Esophagus squamous epithelium (tissue), 5 donors: ENCODE measurements around the gene PEAR1. TPM values are rescaled to one million over a fixed set of nuclear protein-coding genes. Genes with fewer than 3 reads are reported as not detected.

Source experiments
- DNase-seq: peaks from one replicate; lab custom pipeline; 2025; lab: John Stamatoyannopoulos, UW
- H3K27ac ChIP-seq, 4 donors: fragments of 200-600 bp; sonication (generic); one replicate each; pipeline ENCODE4 v1.5.1; 2016 to 2019; ENCODE audit warnings: mild to moderate bottlenecking in 1 of 4
- H3K27me3 ChIP-seq, 4 donors: fragments of 200-600 bp; sonication (generic); 1 replicate in 3 of 4; 2 replicates in 1 of 4; pipeline versions ENCODE4 v1.5.1 to v1.6.0; 2017 to 2021; ENCODE audit warnings: antibody characterized with exemption in 1 of 4
- H3K36me3 ChIP-seq, 3 donors: fragments of 200-600 bp; sonication (generic); one replicate each; pipeline ENCODE4 v1.5.1; 2016 to 2019
- H3K4me1 ChIP-seq, 3 donors: fragments of 200-600 bp; sonication (generic); one replicate each; pipeline ENCODE4 v1.5.1; 2017 to 2019
- H3K4me3 ChIP-seq, 4 donors: fragments of 200-600 bp; sonication (generic); 1 replicate in 3 of 4; 2 replicates in 1 of 4; pipeline ENCODE4 v1.5.1; 2016 to 2019; ENCODE audit warnings: mild to moderate bottlenecking in 2 of 4, moderate library complexity in 1 of 4
- H3K9me3 ChIP-seq, 3 donors: fragments of 200-600 bp; sonication (generic); one replicate each; pipeline ENCODE4 v1.5.1; 2016 to 2019
- POLR2A ChIP-seq, 4 donors: fragments of 450-650 bp; IDR thresholded peaks; one replicate each; pipeline ENCODE4 v1.6.1; 2017; ENCODE audit warnings: antibody characterized with exemption in 4 of 4, mild to moderate bottlenecking in 4 of 4, moderate library complexity in 3 of 4
- WGBS, 2 donors: methylation state at CpG; one replicate each; pipeline ENCODE4 v1.1.5; 2018; 5-methylcytosine and 5-hydroxymethylcytosine counted together
- intact Hi-C: fragments of 100-400 bp; cut with DNase I; formaldehyde crosslinking; loops from one replicate; pipeline ENCODE4 v1.15.0; 2022
- total RNA-seq, 4 donors: library from RNA; depleted of rRNA; stranded (reverse); fragments of >200 nt; gene quantifications; one replicate each; pipeline ENCODE4 v1.1.0, GENCODE V29; 2016
- TF ChIP-seq, protein P1 (sequence below), 6 experiments: fragments of 450-650 bp in 4 of 6; fragments of 200-600 bp in 2 of 6; sonication (generic) in 2 of 6; IDR thresholded peaks; one replicate each; pipeline ENCODE4 v1.5.1; 2016 to 2019; ENCODE audit warnings: antibody characterized with exemption in 6 of 6, mild to moderate bottlenecking in 4 of 6, moderate library complexity in 4 of 6
- donor health status: DM: yes; HTN: yes; CAD: no.

Gene PEAR1
- total RNA-seq, 4 donors from 2014 or later, result 1.1 to 4.6 (median 2.7) TPM

GRCh38 chr1:156863631-156864030 is 29.9 kb upstream of the PEAR1 start:
- no peak for DNase-seq
- WGBS, 2 donors, result 71 to 76% methylated on average over 4 to 6 of the region's 7 CpGs
- H3K4me3 ChIP-seq, result no peak overlapping the region
- H3K9me3 ChIP-seq, result no peaks in the 10 kb centered on the region
- no peak for TF ChIP-seq POLR2A (IDR thresholded peaks at IDR 0.05)
- TF ChIP-seq, protein P1, sequence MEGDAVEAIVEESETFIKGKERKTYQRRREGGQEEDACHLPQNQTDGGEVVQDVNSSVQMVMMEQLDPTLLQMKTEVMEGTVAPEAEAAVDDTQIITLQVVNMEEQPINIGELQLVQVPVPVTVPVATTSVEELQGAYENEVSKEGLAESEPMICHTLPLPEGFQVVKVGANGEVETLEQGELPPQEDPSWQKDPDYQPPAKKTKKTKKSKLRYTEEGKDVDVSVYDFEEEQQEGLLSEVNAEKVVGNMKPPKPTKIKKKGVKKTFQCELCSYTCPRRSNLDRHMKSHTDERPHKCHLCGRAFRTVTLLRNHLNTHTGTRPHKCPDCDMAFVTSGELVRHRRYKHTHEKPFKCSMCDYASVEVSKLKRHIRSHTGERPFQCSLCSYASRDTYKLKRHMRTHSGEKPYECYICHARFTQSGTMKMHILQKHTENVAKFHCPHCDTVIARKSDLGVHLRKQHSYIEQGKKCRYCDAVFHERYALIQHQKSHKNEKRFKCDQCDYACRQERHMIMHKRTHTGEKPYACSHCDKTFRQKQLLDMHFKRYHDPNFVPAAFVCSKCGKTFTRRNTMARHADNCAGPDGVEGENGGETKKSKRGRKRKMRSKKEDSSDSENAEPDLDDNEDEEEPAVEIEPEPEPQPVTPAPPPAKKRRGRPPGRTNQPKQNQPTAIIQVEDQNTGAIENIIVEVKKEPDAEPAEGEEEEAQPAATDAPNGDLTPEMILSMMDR (IDR thresholded peaks at IDR 0.05), result no peak
- intact Hi-C loops, result no loop called here
- peaks cover 24 to 28% (median 26%) of the 10 kb centered on the region in 3 donors for H3K4me1 ChIP-seq
- H3K27me3 ChIP-seq, result peaks cover 8 to 92% (median 21%) of the 10 kb centered on the region in 4 donors
- H3K27ac ChIP-seq, result no peak overlapping the region
- H3K36me3 ChIP-seq, result no peaks in the 10 kb centered on the region

- intact Hi-C loops, result no loop called here
- H3K4me1 ChIP-seq, result peaks cover 13 to 17% (median 14%) of the 10 kb centered on the region in 3 donors
- no peaks in the 10 kb centered on the region for H3K9me3 ChIP-seq
- TF ChIP-seq, protein P1 (IDR thresholded peaks at IDR 0.05), result no peak
- no peak for TF ChIP-seq POLR2A (IDR thresholded peaks at IDR 0.05)
- H3K36me3 ChIP-seq, result no peaks in the 10 kb centered on the region
- no peak for DNase-seq
- H3K27me3 ChIP-seq, result peaks cover 8 to 81% (median 18%) of the 10 kb centered on the region in 4 donors
- WGBS, 2 donors, result no CpG with 5 or more reads among the region's 4 CpGs
- H3K27ac ChIP-seq, result no peak overlapping the region
- H3K4me3 ChIP-seq, result no peak overlapping the region
These were observed 28.7 kb upstream of the PEAR1 start for GRCh38 chr1:156864796-156865195.

GRCh38 chr1:156865258-156865657 is 28.3 kb upstream of the PEAR1 start:
- Histone ChIP-seq H3K27ac (no peak overlapping the region), H3K27me3 (peaks cover 8 to 77% (median 16%) of the 10 kb centered on the region in 4 donors), H3K4me1 (peaks cover 9 to 12% (median 10%) of the 10 kb centered on the region in 3 donors), H3K36me3 (no peaks in the 10 kb centered on the region), H3K9me3 (no peaks in the 10 kb centered on the region), H3K4me3 (no peak overlapping the region)
- TF ChIP-seq, protein P1 (IDR thresholded peaks at IDR 0.05), result no peak
- no peak for TF ChIP-seq POLR2A (IDR thresholded peaks at IDR 0.05)
- intact Hi-C loops, result no loop called here
- 80 to 84% methylated on average over 9 of the region's 9 CpGs for WGBS, 2 donors
- no peak for DNase-seq

GRCh38 chr1:156865865-156866248 is 27.7 kb upstream of the PEAR1 start:
- TF ChIP-seq, protein P1 (IDR thresholded peaks at IDR 0.05), result no peak
- TF ChIP-seq POLR2A (IDR thresholded peaks at IDR 0.05), result no peak
- intact Hi-C loops, result no loop called here
- Histone ChIP-seq H3K36me3 (no peaks in the 10 kb centered on the region), H3K4me1 (peaks cover 3 to 6% (median 4%) of the 10 kb centered on the region in 3 donors), H3K27ac (no peak overlapping the region), H3K9me3 (no peaks in the 10 kb centered on the region), H3K4me3 (no peak overlapping the region), H3K27me3 (peaks cover 8 to 71% (median 12%) of the 10 kb centered on the region in 4 donors)
- WGBS, 2 donors, result 65 to 73% methylated on average over 4 of the region's 4 CpGs
- no peak for DNase-seq

DNA sequence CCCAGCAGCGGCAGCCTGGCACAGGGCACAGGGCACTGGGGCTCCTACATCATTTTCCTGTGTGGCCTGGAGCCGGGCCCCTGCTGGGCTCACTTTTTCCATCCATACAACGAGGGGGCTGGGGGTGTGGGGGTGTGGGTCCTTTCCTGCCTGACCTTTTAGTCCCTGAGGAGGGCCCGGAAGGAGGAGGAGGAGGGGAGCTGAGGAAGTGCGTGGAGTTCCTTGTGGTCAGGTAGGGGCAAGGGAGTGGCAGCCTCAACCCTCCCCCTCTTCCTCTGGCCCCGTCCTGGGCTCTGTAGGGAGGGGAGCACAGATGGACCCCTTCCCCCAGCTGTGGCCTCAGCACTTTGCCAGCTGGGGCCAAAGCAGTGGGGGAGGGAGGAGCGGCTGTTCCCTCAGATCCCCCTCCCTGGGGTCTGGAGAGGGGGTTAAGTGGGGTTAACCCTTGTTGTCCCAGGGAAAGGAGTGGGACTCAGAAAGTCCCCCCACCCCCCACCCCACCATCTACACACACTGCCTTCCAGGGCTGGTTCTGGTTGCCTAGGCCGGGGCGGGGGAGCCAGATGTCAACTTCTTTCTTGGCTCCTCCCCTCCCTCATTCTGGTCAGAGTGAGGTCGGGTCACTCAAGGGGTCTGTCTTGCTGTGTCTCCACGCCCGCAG is 27.1 kb upstream of the PEAR1 start:
- no peak for DNase-seq
- WGBS, 2 donors, result 67 to 69% methylated on average over 4 to 5 of the region's 12 CpGs
- Histone ChIP-seq H3K9me3 (no peaks in the 10 kb centered on the region), H3K4me3 (no peak overlapping the region), H3K27ac (no peak overlapping the region), H3K36me3 (no peaks in the 10 kb centered on the region), H3K27me3 (peaks cover 3 to 65% (median 8%) of the 10 kb centered on the region in 4 donors), H3K4me1 (peaks cover 0 to under 1% (median 0%) of the 10 kb centered on the region in 3 donors)
- intact Hi-C loops, result no loop called here
- no peak for TF ChIP-seq POLR2A (IDR thresholded peaks at IDR 0.05)
- TF ChIP-seq, protein P1 (IDR thresholded peaks at IDR 0.05), result no peak
